B cell (primary cell): ENCODE results near the gene KIF25. TPM values are rescaled to one million over a fixed set of nuclear protein-coding genes. Genes with fewer than 3 reads are reported as not detected.

Experiments used
- ATAC-seq: fragments of 200-7000 bp; cut with Tn5 transposase; one replicate; pipeline ENCODE4 v1.10.0; 2021; ENCODE audit warnings: low read depth, mild to moderate bottlenecking, moderate number of reproducible peaks, moderate library complexity
- CTCF ChIA-PET: fragments of 350-600 bp; sonication (Branson Sonifier 250); formaldehyde crosslinking; loops from one replicate; lab custom pipeline; 2021; ENCODE audit warnings: antibody characterized with exemption, inconsistent platforms; lab: Charles Lee
- POLR2A ChIA-PET: fragments of 350-600 bp; sonication (Branson Sonifier 250); formaldehyde crosslinking; loops from one replicate; lab custom pipeline; 2021; ENCODE audit warnings: antibody characterized with exemption; lab: Charles Lee
- DNase-seq: peaks from one replicate; pipeline ENCODE4 v3.0.0; 2013
- H2AFZ ChIP-seq: 2 replicates; pipeline ENCODE4 v1.6.1; 2012; ENCODE audit warnings: mild to moderate bottlenecking, low read depth, low read length; ENCODE audit not compliant: insufficient read depth, poor library complexity, severe bottlenecking
- H3K27ac ChIP-seq, 2 donors: 1 replicate in 1 of 2; 2 replicates in 1 of 2; pipeline ENCODE4 v1.5.1; 2012 to 2013; ENCODE audit warnings: low read length in 2 of 2, mild to moderate bottlenecking in 2 of 2, moderate library complexity in 1 of 2
- H3K27me3 ChIP-seq, 4 experiments: fragments of 200-600 bp in 1 of 4; sonication (generic) in 1 of 4; replicated peaks in 1 of 4; 1 replicate in 2 of 4; 2 replicates in 2 of 4; pipeline versions ENCODE4 v1.6.1 to v1.7.0; 2013 to 2016; ENCODE audit warnings: low read length in 3 of 4, mild to moderate bottlenecking in 2 of 4, mixed read lengths in 1 of 4, moderate library complexity in 1 of 4; ENCODE audit not compliant: insufficient read depth in 4 of 4, control insufficient read depth in 3 of 4; ENCODE audit errors: control extremely low read depth in 1 of 4
- H3K36me3 ChIP-seq, 2 experiments: replicated peaks in 1 of 2; 1 replicate in 1 of 2; 2 replicates in 1 of 2; pipeline versions ENCODE4 v1.6.1 to v1.7.1; 2013; ENCODE audit warnings: low read length in 1 of 2; ENCODE audit not compliant: insufficient read depth in 2 of 2, control insufficient read depth in 1 of 2; ENCODE audit errors: control extremely low read depth in 1 of 2, extremely low read depth in 1 of 2
- H3K4me1 ChIP-seq, 2 donors: fragments of 200-600 bp in 1 of 2; sonication (generic) in 1 of 2; 1 replicate in 1 of 2; 2 replicates in 1 of 2; pipeline versions ENCODE4 v1.5.1 to v1.6.1; 2013 to 2017; ENCODE audit warnings: low read length in 2 of 2; ENCODE audit not compliant: control insufficient read depth in 2 of 2, insufficient read depth in 2 of 2
- H3K4me2 ChIP-seq: replicated peaks from 2 replicates; pipeline ENCODE3; 2012; ENCODE audit warnings: mild to moderate bottlenecking, low read depth, low read length; ENCODE audit not compliant: poor library complexity, severe bottlenecking
- H3K4me3 ChIP-seq, 5 experiments: fragments of 200-600 bp in 1 of 5; sonication (generic) in 1 of 5; 1 replicate in 3 of 5; 2 replicates in 2 of 5; pipeline versions ENCODE4 v1.5.1 to v1.7.0; 2011 to 2016; ENCODE audit warnings: low read length in 4 of 5, mild to moderate bottlenecking in 4 of 5, low read depth in 2 of 5, control low read depth in 1 of 5, moderate library complexity in 1 of 5; ENCODE audit not compliant: insufficient read depth in 1 of 5; ENCODE audit errors: control extremely low read depth in 1 of 5, extremely low read depth in 1 of 5
- H3K79me2 ChIP-seq: fragments of 200-600 bp; sonication (generic); one replicate; pipeline ENCODE4 v1.6.0; 2016; ENCODE audit warnings: low read length; ENCODE audit not compliant: control insufficient read depth, insufficient read depth
- H3K9ac ChIP-seq: fragments of 200-600 bp; sonication (generic); 2 replicates; pipeline ENCODE4 v1.6.1; 2017; ENCODE audit warnings: mild to moderate bottlenecking, low read length, moderate library complexity
- H3K9me3 ChIP-seq, 3 donors: one replicate each; pipeline versions ENCODE4 v1.6.1 to v1.7.1; 2013; ENCODE audit warnings: low read length in 2 of 3; ENCODE audit not compliant: control insufficient read depth in 2 of 3, insufficient read depth in 1 of 3; ENCODE audit errors: control extremely low read depth in 1 of 3
- H4K20me1 ChIP-seq: 2 replicates; pipeline ENCODE4 v1.6.0; 2012; ENCODE audit warnings: mild to moderate bottlenecking, low read length; ENCODE audit not compliant: insufficient read depth, control insufficient read depth, poor library complexity, severe bottlenecking
- H3K27ac Mint-ChIP-seq: one replicate; pipeline ENCODE4 v1.8.0; 2021; ENCODE audit warnings: mixed read lengths
- H3K27me3 Mint-ChIP-seq: one replicate; pipeline ENCODE4 v1.8.0; 2021; ENCODE audit warnings: mixed read lengths
- H3K4me1 Mint-ChIP-seq: one replicate; pipeline ENCODE4 v1.8.0; 2021; ENCODE audit warnings: mixed read lengths
- H3K4me3 Mint-ChIP-seq: one replicate; pipeline ENCODE4 v1.8.0; 2021; ENCODE audit warnings: mixed read lengths
- H3K9me3 Mint-ChIP-seq: one replicate; pipeline ENCODE4 v1.8.0; 2022; ENCODE audit warnings: mixed read lengths; ENCODE audit not compliant: insufficient read depth
- EZH2 ChIP-seq: IDR thresholded peaks from 2 replicates; pipeline ENCODE4 v1.6.1; 2012; ENCODE audit warnings: borderline replicate concordance, low read depth, mild to moderate bottlenecking, moderate library complexity, low read length; ENCODE audit not compliant: insufficient read depth, poor library complexity, severe bottlenecking
- WGBS: methylation state at CpG from one replicate; pipeline ENCODE4 v1.1.5; 2013; ENCODE audit warnings: missing lambda C conversion rate; ENCODE audit not compliant: insufficient coverage; 5-methylcytosine and 5-hydroxymethylcytosine counted together
- intact Hi-C: fragments of 100-400 bp; cut with micrococcal nuclease; formaldehyde crosslinking; loops from one replicate; pipeline ENCODE4 v1.10.0; 2022
- polyA plus RNA-seq: library from polyadenylated mRNA; depleted of rRNA; stranded (reverse); fragments of >200 nt; gene quantifications from 2 replicates; pipeline ENCODE4 v1.2.3, GENCODE V29; 2012
- total RNA-seq, 2 donors: library from RNA; stranded (reverse); fragments of 120-200 nt in 1 of 2; gene quantifications; 1 replicate in 1 of 2; 2 replicates in 1 of 2; pipeline versions ENCODE4 v1.2.3 to v1.2.4, GENCODE V29; 2013 to 2022
- TF ChIP-seq, protein P1 (sequence below): fragments of 200-600 bp; IDR thresholded peaks from one replicate; pipeline ENCODE4 v1.8.0; 2022; ENCODE audit warnings: antibody characterized with exemption, mild to moderate bottlenecking

The KIF25 gene
- total and polyA plus RNA-seq, 2 donors (not counting 1 experiment from before 2014, with no cell fraction given) = not detected

DNA sequence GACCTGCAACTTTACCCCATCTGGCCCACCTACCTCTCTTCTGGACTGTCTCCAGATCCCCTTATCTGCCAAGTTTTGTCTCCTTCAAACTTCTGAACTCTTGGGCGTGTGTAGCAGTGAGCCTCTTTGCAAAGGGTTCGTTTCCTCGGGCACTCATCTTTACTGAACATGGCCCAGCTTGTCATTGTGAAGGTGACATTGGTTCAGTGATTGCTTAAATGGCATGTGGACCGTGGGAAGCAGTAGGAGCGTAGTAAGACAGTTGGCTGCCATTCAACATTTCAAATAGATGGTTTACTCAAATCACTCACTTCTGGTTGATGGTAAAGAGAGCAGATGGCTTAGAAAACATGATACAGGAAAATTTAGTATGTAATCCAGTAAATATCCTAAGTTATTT, 34.8 kb upstream of the KIF25 start:
- ChIA-PET CTCF (no interaction called here), POLR2A (no interaction called here)
- Histone ChIP-seq H3K4me2 (no peak overlapping the region), H3K4me3 (no peak overlapping the region), H3K9me3 (no peaks in the 10 kb centered on the region), H4K20me1 (no peaks in the 10 kb centered on the region), H2AFZ (no peak overlapping the region), H3K79me2 (no peaks in the 10 kb centered on the region), H3K36me3 (no peaks in the 10 kb centered on the region), H3K27me3 (no peaks in the 10 kb centered on the region), H3K9ac (no peak overlapping the region), H3K27ac (no peak overlapping the region), H3K4me1 (no peaks in the 10 kb centered on the region)
- no peak overlapping the region for H3K27ac Mint-ChIP-seq
- DNase-seq = no peak
- no peaks in the 10 kb centered on the region for H3K4me1 Mint-ChIP-seq
- intact Hi-C loops = no loop called here
- TF ChIP-seq EZH2 = no peak
- TF ChIP-seq, protein P1, sequence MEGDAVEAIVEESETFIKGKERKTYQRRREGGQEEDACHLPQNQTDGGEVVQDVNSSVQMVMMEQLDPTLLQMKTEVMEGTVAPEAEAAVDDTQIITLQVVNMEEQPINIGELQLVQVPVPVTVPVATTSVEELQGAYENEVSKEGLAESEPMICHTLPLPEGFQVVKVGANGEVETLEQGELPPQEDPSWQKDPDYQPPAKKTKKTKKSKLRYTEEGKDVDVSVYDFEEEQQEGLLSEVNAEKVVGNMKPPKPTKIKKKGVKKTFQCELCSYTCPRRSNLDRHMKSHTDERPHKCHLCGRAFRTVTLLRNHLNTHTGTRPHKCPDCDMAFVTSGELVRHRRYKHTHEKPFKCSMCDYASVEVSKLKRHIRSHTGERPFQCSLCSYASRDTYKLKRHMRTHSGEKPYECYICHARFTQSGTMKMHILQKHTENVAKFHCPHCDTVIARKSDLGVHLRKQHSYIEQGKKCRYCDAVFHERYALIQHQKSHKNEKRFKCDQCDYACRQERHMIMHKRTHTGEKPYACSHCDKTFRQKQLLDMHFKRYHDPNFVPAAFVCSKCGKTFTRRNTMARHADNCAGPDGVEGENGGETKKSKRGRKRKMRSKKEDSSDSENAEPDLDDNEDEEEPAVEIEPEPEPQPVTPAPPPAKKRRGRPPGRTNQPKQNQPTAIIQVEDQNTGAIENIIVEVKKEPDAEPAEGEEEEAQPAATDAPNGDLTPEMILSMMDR = no peak
- H3K27me3 Mint-ChIP-seq = no peaks in the 10 kb centered on the region
- WGBS = no CpG with 5 or more reads among the region's 5 CpGs
- no peak for ATAC-seq
- H3K4me3 Mint-ChIP-seq = no peak overlapping the region
- H3K9me3 Mint-ChIP-seq = no peaks in the 10 kb centered on the region

GRCh38 chr6:167963589-167964057, 33.8 kb upstream of the KIF25 start:
- no peaks in the 10 kb centered on the region for H3K9me3 Mint-ChIP-seq
- no peaks in the 10 kb centered on the region for H3K4me1 Mint-ChIP-seq
- intact Hi-C loops = no loop called here
- no peak overlapping the region for H3K27ac Mint-ChIP-seq
- H3K27me3 Mint-ChIP-seq = no peaks in the 10 kb centered on the region
- ATAC-seq (no peak), DNase-seq (no peak)
- Histone ChIP-seq H3K4me2 (no peak overlapping the region), H3K9me3 (no peaks in the 10 kb centered on the region), H3K27me3 (no peaks in the 10 kb centered on the region), H2AFZ (no peak overlapping the region), H3K79me2 (no peaks in the 10 kb centered on the region), H3K4me1 (no peaks in the 10 kb centered on the region), H3K9ac (no peak overlapping the region), H4K20me1 (no peaks in the 10 kb centered on the region), H3K4me3 (no peak overlapping the region), H3K36me3 (no peaks in the 10 kb centered on the region), H3K27ac (no peak overlapping the region)
- no peak overlapping the region for H3K4me3 Mint-ChIP-seq
- ChIA-PET POLR2A (no interaction called here), CTCF (no interaction called here)
- TF ChIP-seq EZH2 = no peak
- TF ChIP-seq, protein P1 = no peak
- over 99% methylated on average over 7 of the region's 8 CpGs for WGBS
